Measurements from ENCODE around the gene SLC35G1. TPM values are rescaled to one million over a fixed set of nuclear protein-coding genes. Genes with fewer than 3 reads are reported as not detected.

SLC35G1 gene
- total and polyA plus RNA-seq, 12 donors: 0.86 to 4.0 (median 2.4) TPM

DNA sequence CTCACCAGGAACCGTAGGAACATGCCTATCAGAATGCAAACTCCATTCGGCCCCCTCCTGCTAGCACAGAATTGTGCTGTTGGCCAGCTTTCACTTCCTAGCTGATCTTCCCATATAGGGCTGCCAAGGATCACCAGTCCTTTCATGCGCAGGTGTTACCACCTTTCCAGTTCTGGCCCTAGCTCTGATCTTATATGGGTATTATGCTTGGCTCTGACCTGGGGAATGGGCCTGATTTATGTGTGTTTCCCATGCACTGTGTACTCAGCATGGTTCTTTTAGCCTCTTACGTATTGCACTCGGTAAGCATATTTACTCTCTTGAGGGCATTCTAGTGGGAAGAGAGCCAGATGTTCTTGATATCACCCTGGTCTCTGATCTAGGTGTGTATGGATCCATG, 11.1 kb downstream of the SLC35G1 start:
- WGBS, 2 donors: 95 to 97% methylated on average over 5 of the region's 5 CpGs
- H3K36me3 ChIP-seq: peaks cover 0 to 21% (median 0%) of the 10 kb centered on the region in 9 donors
- no peaks in the 10 kb centered on the region for H3K27me3 ChIP-seq
- no peaks in the 10 kb centered on the region for H3K9me3 ChIP-seq
- H3K4me1 ChIP-seq: no peaks in the 10 kb centered on the region
- intact Hi-C loops (cut with DNase I): no loop called here
- TF ChIP-seq, protein P1, sequence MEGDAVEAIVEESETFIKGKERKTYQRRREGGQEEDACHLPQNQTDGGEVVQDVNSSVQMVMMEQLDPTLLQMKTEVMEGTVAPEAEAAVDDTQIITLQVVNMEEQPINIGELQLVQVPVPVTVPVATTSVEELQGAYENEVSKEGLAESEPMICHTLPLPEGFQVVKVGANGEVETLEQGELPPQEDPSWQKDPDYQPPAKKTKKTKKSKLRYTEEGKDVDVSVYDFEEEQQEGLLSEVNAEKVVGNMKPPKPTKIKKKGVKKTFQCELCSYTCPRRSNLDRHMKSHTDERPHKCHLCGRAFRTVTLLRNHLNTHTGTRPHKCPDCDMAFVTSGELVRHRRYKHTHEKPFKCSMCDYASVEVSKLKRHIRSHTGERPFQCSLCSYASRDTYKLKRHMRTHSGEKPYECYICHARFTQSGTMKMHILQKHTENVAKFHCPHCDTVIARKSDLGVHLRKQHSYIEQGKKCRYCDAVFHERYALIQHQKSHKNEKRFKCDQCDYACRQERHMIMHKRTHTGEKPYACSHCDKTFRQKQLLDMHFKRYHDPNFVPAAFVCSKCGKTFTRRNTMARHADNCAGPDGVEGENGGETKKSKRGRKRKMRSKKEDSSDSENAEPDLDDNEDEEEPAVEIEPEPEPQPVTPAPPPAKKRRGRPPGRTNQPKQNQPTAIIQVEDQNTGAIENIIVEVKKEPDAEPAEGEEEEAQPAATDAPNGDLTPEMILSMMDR (IDR thresholded peaks at IDR 0.05): no peak
- DNase-seq (no peak), ATAC-seq (no peak)
- H3K4me3 ChIP-seq: no peak overlapping the region
- H3K27ac ChIP-seq: no peak overlapping the region

DNA sequence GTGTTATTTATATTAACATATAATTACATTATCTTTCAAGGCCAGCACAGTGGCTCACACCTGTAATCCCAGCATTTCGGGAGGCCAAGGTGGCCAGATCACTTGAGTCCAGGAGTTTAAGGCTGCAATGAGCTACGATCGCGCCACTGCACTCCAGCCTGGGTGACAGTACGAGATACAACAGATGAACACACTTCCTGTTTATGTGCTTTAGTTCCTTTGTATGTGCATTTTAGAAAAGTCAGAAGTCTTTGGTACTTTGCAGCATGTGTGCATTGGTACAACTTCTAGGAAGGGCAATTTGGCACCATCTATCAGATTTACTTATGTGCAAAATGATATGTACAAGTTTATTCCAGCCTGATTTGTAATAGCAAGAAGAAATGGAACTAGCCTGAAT, 13.3 kb downstream of the SLC35G1 start:
- no peaks in the 10 kb centered on the region for H3K9me3 ChIP-seq
- no peak overlapping the region for H3K4me3 ChIP-seq
- no peaks in the 10 kb centered on the region for H3K4me1 ChIP-seq
- intact Hi-C loops (cut with DNase I): no loop called here
- ATAC-seq: no peak
- no peak for DNase-seq
- TF ChIP-seq, protein P1 (IDR thresholded peaks at IDR 0.05): no peak
- peaks cover 0 to 21% (median 0%) of the 10 kb centered on the region in 9 donors for H3K36me3 ChIP-seq
- WGBS, 2 donors: 88% methylated on average over 5 of the region's 5 CpGs
- H3K27ac ChIP-seq: no peak overlapping the region
- H3K27me3 ChIP-seq: no peaks in the 10 kb centered on the region

DNA sequence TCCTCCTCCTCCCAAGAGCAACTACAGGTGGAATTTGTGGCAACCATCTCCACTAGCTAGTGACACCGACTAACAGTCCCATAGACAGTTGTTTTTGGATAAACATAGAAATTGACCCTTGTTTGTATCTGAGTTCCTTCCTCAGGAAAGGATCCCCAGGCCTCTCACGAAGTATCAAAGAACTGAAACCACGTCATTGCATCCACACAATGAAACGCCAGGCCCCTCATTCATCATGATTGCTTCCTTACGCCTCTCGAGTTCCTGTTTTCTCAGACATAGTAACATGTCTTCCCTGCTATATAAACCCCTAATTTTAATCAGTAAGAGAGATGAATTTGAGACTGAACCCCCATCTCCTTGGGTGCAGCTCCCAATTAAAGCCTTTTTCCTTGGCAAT, 18.1 kb downstream of the SLC35G1 start:
- no peaks in the 10 kb centered on the region for H3K9me3 ChIP-seq
- H3K27me3 ChIP-seq: no peaks in the 10 kb centered on the region
- peaks cover 0 to 14% (median 0%) of the 10 kb centered on the region in 9 donors for H3K36me3 ChIP-seq
- DNase-seq (no peak), ATAC-seq (no peak)
- TF ChIP-seq, protein P1 (IDR thresholded peaks at IDR 0.05): no peak
- WGBS, 2 donors: 63 to 75% methylated on average over 6 of the region's 6 CpGs
- intact Hi-C loops (cut with DNase I): loop anchor here in 8 of 10 donors (10.0 kb wide), 5 partner anchors 163 to 533 kb away; no protein-coding TSS in a partner anchor
- no peak overlapping the region for H3K4me3 ChIP-seq
- H3K4me1 ChIP-seq: peaks cover 0 to 8% (median 2%) of the 10 kb centered on the region in 9 donors
- H3K27ac ChIP-seq: no peak overlapping the region

DNA sequence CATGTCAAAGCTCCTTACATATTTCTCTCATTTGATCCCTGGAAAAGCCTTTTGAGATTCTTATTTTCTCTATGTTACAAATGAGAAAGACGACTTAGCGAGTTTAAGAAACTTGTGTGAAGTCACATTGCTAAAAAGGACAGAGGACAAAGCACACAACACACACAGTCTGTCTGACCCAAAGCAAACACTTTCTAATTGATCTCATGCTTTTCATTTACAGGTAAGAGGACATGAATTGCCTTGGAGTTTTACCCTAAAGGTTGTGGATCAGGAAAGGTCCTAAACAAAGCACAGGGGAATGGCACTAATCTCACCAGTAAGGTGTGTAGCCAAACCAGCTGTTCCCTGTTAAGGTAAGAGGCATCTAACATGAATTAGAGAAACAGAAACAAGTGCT, 18.7 kb downstream of the SLC35G1 start:
- TF ChIP-seq, protein P1 (IDR thresholded peaks at IDR 0.05): no peak
- H3K27me3 ChIP-seq: no peaks in the 10 kb centered on the region
- peaks cover 0 to 14% (median 7%) of the 10 kb centered on the region in 9 donors for H3K4me1 ChIP-seq
- H3K27ac ChIP-seq: no peak overlapping the region
- WGBS, 2 donors: 94 to 96% methylated on average over 2 of the region's 2 CpGs
- H3K4me3 ChIP-seq: no peak overlapping the region
- ATAC-seq (no peak), DNase-seq (no peak)
- intact Hi-C loops (cut with DNase I): loop anchor here in 8 of 10 donors (10.0 kb wide), 5 partner anchors 162 to 532 kb away; no protein-coding TSS in a partner anchor
- peaks cover 0 to 8% (median 0%) of the 10 kb centered on the region in 9 donors for H3K36me3 ChIP-seq
- no peaks in the 10 kb centered on the region for H3K9me3 ChIP-seq

Measured in heart right ventricle (tissue), 16 donors.